ENCODE results near the gene IFIT5.

GRCh38 chr10:89468191-89468965 lies 54.0 kb downstream of the IFIT5 start:
- TF ChIP-seq CTCF (conservative IDR thresholded peaks at IDR 0.05; ENCODE audit: low read depth, low read length), result no peak
- TF ChIP-seq EZH2phosphoT487 (IDR thresholded peaks at IDR 0.05; ENCODE audit: borderline replicate concordance, low read length), result no peak
